GM23338 (cell line): Measurements from ENCODE around the gene UQCRC1. TPM values are rescaled to one million over a fixed set of nuclear protein-coding genes. Genes with fewer than 3 reads are reported as not detected.

Source experiments
- ATAC-seq: fragments of 200-7000 bp; cut with Tn5 transposase; 3 replicates; pipeline ENCODE4 v1.9.1; 2020
- DNase-seq: peaks from one replicate; pipeline ENCODE4 v3.0.0-alpha.2; 2015; ENCODE audit warnings: low spot score
- H2AFZ ChIP-seq: fragments of 200-600 bp; sonication (generic); 2 replicates; pipeline ENCODE4 v1.8.0; 2016; ENCODE audit warnings: antibody characterized with exemption, mild to moderate bottlenecking, moderate library complexity
- H3F3A ChIP-seq: fragments of 200-600 bp; sonication (generic); replicated peaks from 2 replicates; pipeline ENCODE4 v1.8.0; 2017; ENCODE audit warnings: antibody characterized with exemption, mixed run types, low read depth
- H3K27ac ChIP-seq: fragments of 200-600 bp; sonication (generic); 2 replicates; pipeline ENCODE4 v1.6.1; 2016; ENCODE audit warnings: low read depth
- H3K27me3 ChIP-seq: fragments of 200-600 bp; sonication (generic); 2 replicates; pipeline ENCODE4 v1.8.0; 2016; ENCODE audit warnings: mild to moderate bottlenecking, mixed run types, moderate library complexity; ENCODE audit not compliant: insufficient read depth
- H3K36me3 ChIP-seq: fragments of 200-600 bp; sonication (generic); 2 replicates; pipeline ENCODE4 v1.8.0; 2016; ENCODE audit warnings: mild to moderate bottlenecking; ENCODE audit not compliant: insufficient read depth
- H3K4me1 ChIP-seq: fragments of 200-600 bp; sonication (generic); 2 replicates; pipeline ENCODE4 v1.8.0; 2016; ENCODE audit warnings: mild to moderate bottlenecking, moderate library complexity; ENCODE audit not compliant: insufficient read depth
- H3K4me2 ChIP-seq: fragments of 200-600 bp; sonication (generic); 2 replicates; pipeline ENCODE4 v1.7.1; 2017; ENCODE audit warnings: mixed run types
- H3K4me3 ChIP-seq: fragments of 200-600 bp; sonication (generic); 2 replicates; pipeline ENCODE4 v1.6.1; 2016; ENCODE audit warnings: mixed run types
- H3K79me2 ChIP-seq: fragments of 200-600 bp; sonication (generic); replicated peaks from 2 replicates; pipeline ENCODE4 v1.8.0; 2017; ENCODE audit warnings: mild to moderate bottlenecking; ENCODE audit not compliant: insufficient read depth
- H3K9me2 ChIP-seq: fragments of 200-600 bp; sonication (generic); 2 replicates; pipeline ENCODE4 v1.8.0; 2017; ENCODE audit not compliant: insufficient read depth
- H4K20me1 ChIP-seq: fragments of 200-600 bp; sonication (generic); replicated peaks from 2 replicates; pipeline ENCODE4 v1.8.0; 2017; ENCODE audit warnings: mild to moderate bottlenecking; ENCODE audit not compliant: insufficient read depth
- H3K27ac Mint-ChIP-seq: 2 replicates; pipeline ENCODE4 v1.8.0; 2020; ENCODE audit warnings: inconsistent platforms, mild to moderate bottlenecking, moderate library complexity, mixed read lengths
- H3K27me3 Mint-ChIP-seq: 3 replicates; pipeline ENCODE4 v1.8.0; 2022; ENCODE audit warnings: low read depth, mild to moderate bottlenecking, moderate library complexity, mixed read lengths, inconsistent platforms; ENCODE audit not compliant: insufficient read depth, poor library complexity
- H3K36me3 Mint-ChIP-seq: 3 replicates; pipeline ENCODE4 v1.8.0; 2021; ENCODE audit warnings: low read depth, mild to moderate bottlenecking, inconsistent platforms, moderate library complexity, mixed read lengths
- H3K4me1 Mint-ChIP-seq: 3 replicates; pipeline ENCODE4 v1.8.0; 2020; ENCODE audit warnings: mild to moderate bottlenecking, inconsistent platforms, mixed read lengths
- H3K4me3 Mint-ChIP-seq: 3 replicates; pipeline ENCODE4 v1.8.0; 2021; ENCODE audit warnings: moderate library complexity, mild to moderate bottlenecking, inconsistent platforms, mixed read lengths
- H3K9me3 Mint-ChIP-seq: 3 replicates; pipeline ENCODE4 v1.8.0; 2020; ENCODE audit warnings: moderate library complexity, mild to moderate bottlenecking, inconsistent platforms, mixed read lengths
- CREB1 ChIP-seq: fragments of 250-450 bp; sonication (Bioruptor Pico); IDR thresholded peaks from 2 replicates; pipeline ENCODE4 v1.5.0; 2020; ENCODE audit warnings: low read depth, mild to moderate bottlenecking, moderate library complexity
- EZH2 ChIP-seq: fragments of 200-600 bp; sonication (generic); IDR thresholded peaks from one replicate; pipeline ENCODE4 v1.8.0; 2017; ENCODE audit warnings: antibody characterized with exemption, mild to moderate bottlenecking, low read depth; ENCODE audit not compliant: unreplicated experiment
- NANOG ChIP-seq: IDR thresholded peaks from 2 replicates; pipeline ENCODE4 v1.6.1; 2016; ENCODE audit warnings: antibody characterized with exemption, borderline replicate concordance
- POLR2AphosphoS5 ChIP-seq: IDR thresholded peaks from 2 replicates; pipeline ENCODE4 v1.6.1; 2016; ENCODE audit warnings: antibody characterized with exemption, low read depth
- ZNF114 ChIP-seq: fragments of 250-450 bp; sonication (Bioruptor Pico); IDR thresholded peaks from 2 replicates; pipeline ENCODE4 v1.5.0; 2020; ENCODE audit warnings: mild to moderate bottlenecking, moderate library complexity
- polyA plus RNA-seq: library from polyadenylated mRNA; unstranded; fragments of >200 nt; fragmentation: Nextera tagmentation; extraction: Ambion mirVana; gene quantifications from 2 replicates; pipeline ENCODE4 v1.2.1, GENCODE V29; 2016
- total RNA-seq: library from RNA; depleted of rRNA; stranded (reverse); fragments of >200 nt; shearing (Covaris generic); gene quantifications from 2 replicates; pipeline ENCODE4 v1.2.3, GENCODE V29; 2014
- TF ChIP-seq, protein P1 (sequence below): fragments of 250-450 bp; sonication (Bioruptor Pico); IDR thresholded peaks from 2 replicates; pipeline ENCODE4 v1.5.0; 2020; ENCODE audit warnings: mild to moderate bottlenecking, moderate library complexity
- TF ChIP-seq, protein P2 (sequence below), 2 experiments: fragments of 200-600 bp in 1 of 2; sonication (generic) in 1 of 2; conservative IDR thresholded peaks; 2 replicates each; pipeline versions ENCODE4 v1.5.1 to v1.6.1; 2016 to 2017; ENCODE audit warnings: antibody characterized with exemption in 2 of 2, low read depth in 2 of 2, mild to moderate bottlenecking in 2 of 2, moderate library complexity in 1 of 2

UQCRC1 gene
- total and polyA plus RNA-seq, 2 experiments from 2014 or later = 232 to 439 TPM

DNA sequence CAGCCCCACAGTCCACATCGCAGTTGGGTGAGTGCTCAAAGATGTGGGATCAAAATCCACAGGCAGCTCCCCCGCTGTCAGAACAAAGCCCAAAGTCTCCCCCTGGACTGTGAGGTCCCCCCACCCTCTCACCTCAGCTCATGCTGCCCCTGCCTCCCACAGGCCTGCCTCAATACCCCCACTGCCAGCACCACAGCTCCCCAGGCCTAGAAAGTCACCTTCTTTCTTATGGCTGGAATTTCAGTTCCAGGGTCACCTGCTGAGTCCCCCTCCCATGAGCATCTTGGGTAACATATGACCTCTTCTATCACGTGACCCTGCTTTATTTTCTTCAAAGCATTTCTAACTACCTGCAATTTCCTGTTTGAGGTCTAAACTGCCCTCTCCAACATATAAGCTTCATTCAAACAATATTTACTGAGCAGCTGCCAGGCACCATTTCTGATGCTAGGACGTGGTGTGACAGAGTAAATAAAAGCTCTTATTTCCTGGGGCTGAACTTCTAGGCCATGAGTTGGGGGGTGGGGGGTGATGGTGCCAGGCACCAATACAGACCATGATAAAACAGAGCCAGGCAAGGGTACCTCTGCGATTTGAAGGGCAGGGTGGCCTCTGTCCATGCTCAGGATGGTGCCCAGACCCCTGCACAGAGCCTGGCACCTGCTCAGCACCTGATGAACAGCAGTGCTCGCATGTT, 14.6 kb upstream of the UQCRC1 start (continued):
- TF ChIP-seq, protein P1, sequence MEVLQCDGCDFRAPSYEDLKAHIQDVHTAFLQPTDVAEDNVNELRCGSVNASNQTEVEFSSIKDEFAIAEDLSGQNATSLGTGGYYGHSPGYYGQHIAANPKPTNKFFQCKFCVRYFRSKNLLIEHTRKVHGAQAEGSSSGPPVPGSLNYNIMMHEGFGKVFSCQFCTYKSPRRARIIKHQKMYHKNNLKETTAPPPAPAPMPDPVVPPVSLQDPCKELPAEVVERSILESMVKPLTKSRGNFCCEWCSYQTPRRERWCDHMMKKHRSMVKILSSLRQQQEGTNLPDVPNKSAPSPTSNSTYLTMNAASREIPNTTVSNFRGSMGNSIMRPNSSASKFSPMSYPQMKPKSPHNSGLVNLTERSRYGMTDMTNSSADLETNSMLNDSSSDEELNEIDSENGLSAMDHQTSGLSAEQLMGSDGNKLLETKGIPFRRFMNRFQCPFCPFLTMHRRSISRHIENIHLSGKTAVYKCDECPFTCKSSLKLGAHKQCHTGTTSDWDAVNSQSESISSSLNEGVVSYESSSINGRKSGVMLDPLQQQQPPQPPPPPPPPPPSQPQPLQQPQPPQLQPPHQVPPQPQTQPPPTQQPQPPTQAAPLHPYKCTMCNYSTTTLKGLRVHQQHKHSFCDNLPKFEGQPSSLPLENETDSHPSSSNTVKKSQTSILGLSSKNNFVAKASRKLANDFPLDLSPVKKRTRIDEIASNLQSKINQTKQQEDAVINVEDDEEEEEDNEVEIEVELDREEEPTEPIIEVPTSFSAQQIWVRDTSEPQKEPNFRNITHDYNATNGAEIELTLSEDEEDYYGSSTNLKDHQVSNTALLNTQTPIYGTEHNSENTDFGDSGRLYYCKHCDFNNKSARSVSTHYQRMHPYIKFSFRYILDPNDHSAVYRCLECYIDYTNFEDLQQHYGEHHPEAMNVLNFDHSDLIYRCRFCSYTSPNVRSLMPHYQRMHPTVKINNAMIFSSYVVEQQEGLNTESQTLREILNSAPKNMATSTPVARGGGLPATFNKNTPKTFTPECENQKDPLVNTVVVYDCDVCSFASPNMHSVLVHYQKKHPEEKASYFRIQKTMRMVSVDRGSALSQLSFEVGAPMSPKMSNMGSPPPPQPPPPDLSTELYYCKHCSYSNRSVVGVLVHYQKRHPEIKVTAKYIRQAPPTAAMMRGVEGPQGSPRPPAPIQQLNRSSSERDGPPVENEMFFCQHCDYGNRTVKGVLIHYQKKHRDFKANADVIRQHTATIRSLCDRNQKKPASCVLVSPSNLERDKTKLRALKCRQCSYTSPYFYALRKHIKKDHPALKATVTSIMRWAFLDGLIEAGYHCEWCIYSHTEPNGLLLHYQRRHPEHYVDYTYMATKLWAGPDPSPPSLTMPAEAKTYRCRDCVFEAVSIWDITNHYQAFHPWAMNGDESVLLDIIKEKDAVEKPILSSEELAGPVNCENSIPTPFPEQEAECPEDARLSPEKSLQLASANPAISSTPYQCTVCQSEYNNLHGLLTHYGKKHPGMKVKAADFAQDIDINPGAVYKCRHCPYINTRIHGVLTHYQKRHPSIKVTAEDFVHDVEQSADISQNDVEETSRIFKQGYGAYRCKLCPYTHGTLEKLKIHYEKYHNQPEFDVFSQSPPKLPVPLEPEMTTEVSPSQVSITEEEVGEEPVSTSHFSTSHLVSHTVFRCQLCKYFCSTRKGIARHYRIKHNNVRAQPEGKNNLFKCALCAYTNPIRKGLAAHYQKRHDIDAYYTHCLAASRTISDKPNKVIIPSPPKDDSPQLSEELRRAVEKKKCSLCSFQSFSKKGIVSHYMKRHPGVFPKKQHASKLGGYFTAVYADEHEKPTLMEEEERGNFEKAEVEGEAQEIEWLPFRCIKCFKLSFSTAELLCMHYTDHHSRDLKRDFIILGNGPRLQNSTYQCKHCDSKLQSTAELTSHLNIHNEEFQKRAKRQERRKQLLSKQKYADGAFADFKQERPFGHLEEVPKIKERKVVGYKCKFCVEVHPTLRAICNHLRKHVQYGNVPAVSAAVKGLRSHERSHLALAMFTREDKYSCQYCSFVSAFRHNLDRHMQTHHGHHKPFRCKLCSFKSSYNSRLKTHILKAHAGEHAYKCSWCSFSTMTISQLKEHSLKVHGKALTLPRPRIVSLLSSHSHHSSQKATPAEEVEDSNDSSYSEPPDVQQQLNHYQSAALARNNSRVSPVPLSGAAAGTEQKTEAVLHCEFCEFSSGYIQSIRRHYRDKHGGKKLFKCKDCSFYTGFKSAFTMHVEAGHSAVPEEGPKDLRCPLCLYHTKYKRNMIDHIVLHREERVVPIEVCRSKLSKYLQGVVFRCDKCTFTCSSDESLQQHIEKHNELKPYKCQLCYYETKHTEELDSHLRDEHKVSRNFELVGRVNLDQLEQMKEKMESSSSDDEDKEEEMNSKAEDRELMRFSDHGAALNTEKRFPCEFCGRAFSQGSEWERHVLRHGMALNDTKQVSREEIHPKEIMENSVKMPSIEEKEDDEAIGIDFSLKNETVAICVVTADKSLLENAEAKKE = no peak
- no peak for TF ChIP-seq EZH2
- TF ChIP-seq NANOG = no peak

DNA sequence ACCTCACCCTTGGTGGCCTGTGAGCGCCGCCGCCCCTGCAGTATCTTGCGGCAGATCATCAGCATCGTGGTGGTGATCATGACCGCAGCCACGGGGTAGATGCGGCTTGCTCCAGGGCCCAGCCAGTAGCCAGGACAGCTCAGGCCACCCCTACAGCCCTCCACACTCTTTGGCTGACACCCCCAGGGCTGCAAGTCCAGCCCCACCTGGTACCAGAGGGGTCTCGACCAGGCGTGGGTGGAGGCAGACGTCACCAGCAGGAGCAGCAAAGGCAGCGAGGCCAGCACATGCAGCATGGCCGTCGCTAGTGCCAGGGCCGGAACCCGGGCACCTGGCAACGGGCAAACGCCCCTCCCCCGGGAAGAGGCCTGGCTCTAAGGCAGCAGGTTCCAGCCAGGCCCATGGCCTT, 12.0 kb upstream of the UQCRC1 start, which contains the start of gene TMEM89:
Gene TMEM89, minus strand, starts transcription at position 309 of the 409 bp plus-strand sequence. Its CDS starts 13 bp downstream, at position 296.
- Histone ChIP-seq H2AFZ (no peak within 1 kb of the TSS), H3K79me2 (no peaks in the 10 kb centered on the region), H4K20me1 (no peaks in the 10 kb centered on the region; the same call in 1 of the 2 replicates), H3K4me3 (no peak within 1 kb of the TSS), H3K27ac (no peak within 1 kb of the TSS), H3F3A (peaks cover 7% of the 10 kb centered on the region), H3K9me2 (no peaks in the 10 kb centered on the region), H3K4me2 (no peak within 1 kb of the TSS), H3K36me3 (peaks cover 7% of the 10 kb centered on the region), H3K4me1 (0 out of 2 replicates have a peak, but pooled peaks cover 3% of the 10 kb centered on the region), H3K27me3 (no peaks in the 10 kb centered on the region)
- Mint-ChIP-seq H3K27ac (no peak within 1 kb of the TSS), H3K9me3 (peaks cover 23% of the 10 kb centered on the region), H3K36me3 (peaks cover 49% of the 10 kb centered on the region), H3K27me3 (peaks cover 9% of the 10 kb centered on the region), H3K4me3 (no peak within 1 kb of the TSS), H3K4me1 (peaks cover 15% of the 10 kb centered on the region; the same call in 2 of the 3 replicates)
- DNase-seq = no peak
- no peak for ATAC-seq
- no peak for TF ChIP-seq CREB1 (CRISPR knock-in tag)
- TF ChIP-seq, protein P2, sequence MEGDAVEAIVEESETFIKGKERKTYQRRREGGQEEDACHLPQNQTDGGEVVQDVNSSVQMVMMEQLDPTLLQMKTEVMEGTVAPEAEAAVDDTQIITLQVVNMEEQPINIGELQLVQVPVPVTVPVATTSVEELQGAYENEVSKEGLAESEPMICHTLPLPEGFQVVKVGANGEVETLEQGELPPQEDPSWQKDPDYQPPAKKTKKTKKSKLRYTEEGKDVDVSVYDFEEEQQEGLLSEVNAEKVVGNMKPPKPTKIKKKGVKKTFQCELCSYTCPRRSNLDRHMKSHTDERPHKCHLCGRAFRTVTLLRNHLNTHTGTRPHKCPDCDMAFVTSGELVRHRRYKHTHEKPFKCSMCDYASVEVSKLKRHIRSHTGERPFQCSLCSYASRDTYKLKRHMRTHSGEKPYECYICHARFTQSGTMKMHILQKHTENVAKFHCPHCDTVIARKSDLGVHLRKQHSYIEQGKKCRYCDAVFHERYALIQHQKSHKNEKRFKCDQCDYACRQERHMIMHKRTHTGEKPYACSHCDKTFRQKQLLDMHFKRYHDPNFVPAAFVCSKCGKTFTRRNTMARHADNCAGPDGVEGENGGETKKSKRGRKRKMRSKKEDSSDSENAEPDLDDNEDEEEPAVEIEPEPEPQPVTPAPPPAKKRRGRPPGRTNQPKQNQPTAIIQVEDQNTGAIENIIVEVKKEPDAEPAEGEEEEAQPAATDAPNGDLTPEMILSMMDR (conservative IDR thresholded peaks at IDR 0.05; ENCODE audit: low read depth in 2 of 2) = no peak
- no peak for TF ChIP-seq ZNF114 (CRISPR knock-in tag)
- no peak for TF ChIP-seq NANOG
- TF ChIP-seq POLR2AphosphoS5 = no peak
- TF ChIP-seq, protein P1 = no peak
